Common myeloid progenitor, CD34-positive (primary cell): ENCODE measurements around the gene FBLN5.

Source experiments
- CTCF ChIA-PET: fragments of 350-600 bp; sonication (Branson Sonifier 250); formaldehyde crosslinking; loops from one replicate; lab custom pipeline; 2021; ENCODE audit warnings: antibody characterized with exemption; lab: Charles Lee
- POLR2A ChIA-PET: fragments of 350-600 bp; sonication (Branson Sonifier 250); formaldehyde crosslinking; loops from one replicate; lab custom pipeline; 2021; ENCODE audit warnings: antibody characterized with exemption; lab: Charles Lee
- DNase-seq, 3 donors: peaks; one replicate each; pipeline versions ENCODE4 v3.0.0 to v3.0.0-alpha.2; 2013
- H3K27ac ChIP-seq, 2 experiments: 1 replicate in 1 of 2; 2 replicates in 1 of 2; pipeline ENCODE4 v1.7.0; 2013; ENCODE audit warnings: inconsistent platforms in 2 of 2, low read length in 2 of 2, mild to moderate bottlenecking in 2 of 2, low read depth in 1 of 2, moderate library complexity in 1 of 2; ENCODE audit not compliant: severe bottlenecking in 2 of 2, insufficient read depth in 1 of 2, poor library complexity in 1 of 2
- H3K27me3 ChIP-seq, 5 experiments: replicated peaks in 2 of 5; 1 replicate in 3 of 5; 2 replicates in 2 of 5; pipeline versions ENCODE4 v1.6.1 to v1.7.0; 2013; ENCODE audit warnings: low read length in 4 of 5, mild to moderate bottlenecking in 2 of 5, moderate library complexity in 2 of 5, inconsistent platforms in 1 of 5; ENCODE audit not compliant: insufficient read depth in 5 of 5, control insufficient read depth in 4 of 5
- H3K36me3 ChIP-seq, 4 experiments: 1 replicate in 2 of 4; 2 replicates in 2 of 4; pipeline versions ENCODE4 v1.6.1 to v1.7.0; 2013; ENCODE audit warnings: low read length in 3 of 4, control low read depth in 1 of 4, mild to moderate bottlenecking in 1 of 4; ENCODE audit not compliant: control insufficient read depth in 4 of 4, insufficient read depth in 4 of 4
- H3K4me1 ChIP-seq, 4 experiments: 1 replicate in 3 of 4; 2 replicates in 1 of 4; pipeline versions ENCODE4 v1.6.1 to v1.7.1; 2013; ENCODE audit warnings: low read length in 3 of 4, mild to moderate bottlenecking in 3 of 4, control low read depth in 1 of 4, inconsistent platforms in 1 of 4, moderate library complexity in 1 of 4; ENCODE audit not compliant: control insufficient read depth in 4 of 4, insufficient read depth in 4 of 4; ENCODE audit errors: control extremely low read depth in 1 of 4
- H3K4me3 ChIP-seq, 7 experiments: 1 replicate in 4 of 7; 2 replicates in 3 of 7; pipeline versions ENCODE4 v1.5.1 to v1.7.0; 2013; ENCODE audit warnings: mild to moderate bottlenecking in 7 of 7, low read length in 6 of 7, moderate library complexity in 6 of 7, inconsistent platforms in 2 of 7, low read depth in 2 of 7, control low read depth in 1 of 7; ENCODE audit not compliant: insufficient read depth in 4 of 7, control insufficient read depth in 1 of 7; ENCODE audit errors: extremely low read depth in 1 of 7
- H3K9me3 ChIP-seq, 5 experiments: 1 replicate in 4 of 5; 2 replicates in 1 of 5; pipeline versions ENCODE4 v1.6.1 to v1.7.1; 2013; ENCODE audit warnings: low read length in 4 of 5, mild to moderate bottlenecking in 2 of 5, inconsistent platforms in 1 of 5, low read depth in 1 of 5, moderate library complexity in 1 of 5; ENCODE audit not compliant: control insufficient read depth in 4 of 5, insufficient read depth in 2 of 5; ENCODE audit errors: control extremely low read depth in 1 of 5
- WGBS: methylation state at CpG from one replicate; pipeline ENCODE4 v1.1.5; 2013; ENCODE audit not compliant: insufficient coverage; 5-methylcytosine and 5-hydroxymethylcytosine counted together

The FBLN5 gene

DNA sequence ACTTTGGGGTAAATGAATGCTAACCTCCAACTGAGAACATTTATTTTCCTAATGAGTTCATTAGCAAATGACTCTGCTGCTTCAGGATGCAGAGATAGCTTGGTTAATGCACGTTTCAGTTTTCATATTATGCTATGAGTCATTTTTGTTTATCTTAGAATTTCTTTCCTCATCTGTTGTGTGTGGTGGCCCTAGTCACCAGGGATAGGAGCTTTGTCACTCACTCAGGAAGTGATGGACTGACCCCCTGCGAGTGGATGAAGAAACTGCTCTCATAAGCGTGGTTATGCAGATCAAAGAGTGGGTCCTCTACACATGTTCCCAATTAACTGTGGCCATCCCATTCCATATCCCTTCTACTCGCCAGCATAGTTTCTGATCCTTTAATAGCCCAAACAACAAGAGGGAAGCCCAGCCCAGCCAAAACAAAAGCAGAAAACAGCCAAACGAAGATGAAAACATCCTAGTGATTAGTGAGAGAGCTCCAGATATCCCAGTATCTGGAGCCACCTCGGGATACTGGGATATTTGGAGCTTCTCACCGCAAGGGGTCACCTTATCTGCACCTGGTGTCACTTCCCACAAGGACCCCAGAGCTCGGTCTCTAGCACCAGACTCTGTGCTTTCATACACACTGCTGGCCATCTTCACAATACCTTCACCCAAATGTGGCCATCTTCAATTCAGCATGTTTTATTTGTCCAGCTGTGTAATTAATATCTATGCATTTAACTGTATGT is 88.8 kb downstream of the FBLN5 start:
- Histone ChIP-seq H3K4me3 (no peak overlapping the region), H3K36me3 (no peaks in the 10 kb centered on the region), H3K27me3 (no peaks in the 10 kb centered on the region), H3K27ac (no peak overlapping the region), H3K9me3 (no peaks in the 10 kb centered on the region), H3K4me1 (peaks cover 10 to 25% (median 12%) of the 10 kb centered on the region in 4 experiments)
- DNase-seq, result peak; percentile 74 to 92 (median 88)
- ChIA-PET CTCF (interaction anchor here (0.8 to 1.6 kb wide), 7 partner anchors 11 to 210 kb away, joined by 3 to 5 read pairs (median 3); no protein-coding TSS in a partner anchor), POLR2A (interaction anchor here (0.5 kb wide), 1 partner anchor 13 kb away, joined by 4 read pairs; no protein-coding TSS in a partner anchor)
- WGBS, result 46% methylated on average over 4 of the region's 8 CpGs

DNA sequence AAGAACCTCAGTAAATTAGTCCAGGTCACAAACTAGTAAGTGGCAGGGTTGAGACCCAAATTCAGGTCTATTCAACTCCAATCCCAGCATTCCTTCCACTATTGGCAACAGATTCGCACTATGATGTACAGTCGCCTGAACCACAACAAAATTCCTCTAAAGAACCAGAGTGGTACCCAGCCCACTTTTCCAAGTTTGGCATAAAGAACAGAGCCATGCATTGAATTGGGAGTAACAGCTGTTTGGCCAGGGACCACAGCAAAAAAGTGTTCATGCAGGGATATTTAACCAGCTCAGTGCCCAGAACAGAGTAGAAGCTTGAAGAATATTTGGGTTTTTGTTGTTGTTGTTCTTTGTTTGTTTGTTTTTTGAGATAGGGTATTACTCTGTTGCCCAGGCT is 89.9 kb downstream of the FBLN5 start:
- Histone ChIP-seq H3K9me3 (no peaks in the 10 kb centered on the region), H3K4me3 (no peak overlapping the region), H3K27ac (no peak overlapping the region), H3K4me1 (peaks cover 10 to 23% (median 12%) of the 10 kb centered on the region in 4 experiments), H3K36me3 (no peaks in the 10 kb centered on the region), H3K27me3 (no peaks in the 10 kb centered on the region)
- POLR2A ChIA-PET, result no interaction called here
- CTCF ChIA-PET, result interaction anchor here (1.2 kb wide), 1 partner anchor 16 kb away, joined by 3 read pairs; no protein-coding TSS in a partner anchor
- DNase-seq, result no peak
- WGBS, result 89% methylated on average over 2 of the region's 2 CpGs

DNA sequence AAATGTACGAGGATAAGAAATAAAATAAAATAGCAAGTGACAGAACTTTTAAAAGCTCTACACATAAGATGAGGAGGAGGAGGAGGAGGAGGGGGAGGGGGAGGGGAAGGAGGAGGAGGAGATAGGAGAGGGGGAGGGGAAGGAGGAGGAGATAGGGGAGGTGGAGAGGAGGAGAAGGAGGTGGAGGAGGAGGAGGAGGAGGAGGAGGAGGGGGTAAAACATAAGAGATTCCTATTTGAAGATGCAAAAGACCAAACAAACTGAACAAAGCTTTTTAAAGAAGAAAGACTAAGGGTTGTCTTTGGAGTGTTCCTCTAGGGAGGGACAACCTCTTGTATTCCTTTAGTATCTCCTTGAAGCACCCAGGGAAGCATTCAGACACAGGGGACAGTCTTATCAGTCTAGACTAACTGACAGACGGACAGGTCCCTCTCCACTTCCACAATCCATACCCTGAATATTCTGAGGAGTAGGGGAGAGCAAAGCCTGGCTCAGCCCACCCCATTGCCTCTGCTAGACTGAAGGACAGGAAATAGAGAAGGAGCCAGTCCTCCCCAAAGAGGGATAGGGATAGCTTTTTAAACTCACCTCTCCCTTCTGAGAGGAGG is 93.1 kb downstream of the FBLN5 start:
- DNase-seq, result no peak
- peaks cover 6 to 8% (median 7%) of the 10 kb centered on the region in 4 experiments for H3K4me1 ChIP-seq
- ChIA-PET CTCF (interaction anchor here (0.7 kb wide), 1 partner anchor 393 kb away, joined by 3 read pairs; no protein-coding TSS in a partner anchor), POLR2A (no interaction called here)
- no peak overlapping the region for H3K4me3 ChIP-seq
- H3K9me3 ChIP-seq, result no peaks in the 10 kb centered on the region
- WGBS, result no CpG with 5 or more reads among the region's 2 CpGs
- no peaks in the 10 kb centered on the region for H3K27me3 ChIP-seq
- H3K27ac ChIP-seq, result no peak overlapping the region
- H3K36me3 ChIP-seq, result no peaks in the 10 kb centered on the region

DNA sequence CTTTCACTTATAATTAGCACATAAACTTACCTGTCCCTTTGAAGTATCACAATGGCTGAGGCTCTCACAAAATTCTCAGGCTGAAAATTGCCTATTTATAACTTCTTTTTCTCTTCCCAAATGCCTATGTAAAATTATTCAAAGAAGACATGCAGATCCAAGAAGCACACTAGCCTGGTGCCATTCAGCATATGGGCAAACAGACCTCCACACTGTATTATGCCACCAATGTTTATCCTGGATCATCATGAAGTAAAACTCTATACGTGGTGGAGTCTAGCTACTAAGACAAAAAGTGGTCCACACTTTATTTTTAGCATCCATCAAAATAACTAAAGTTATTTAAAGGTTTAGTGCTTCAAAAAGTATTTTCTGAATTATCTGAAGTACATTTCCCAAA is 95.9 kb downstream of the FBLN5 start:
- WGBS, result no CpG with 5 or more reads among the region's 1 CpG
- Histone ChIP-seq H3K9me3 (no peaks in the 10 kb centered on the region), H3K4me3 (no peak overlapping the region), H3K36me3 (no peaks in the 10 kb centered on the region), H3K27ac (no peak overlapping the region), H3K4me1 (no peaks in the 10 kb centered on the region), H3K27me3 (no peaks in the 10 kb centered on the region)
- POLR2A ChIA-PET, result no interaction called here
- DNase-seq, result no peak
- CTCF ChIA-PET, result interaction anchor here (1.4 kb wide), 1 partner anchor 10 kb away, joined by 3 read pairs; no protein-coding TSS in a partner anchor

DNA sequence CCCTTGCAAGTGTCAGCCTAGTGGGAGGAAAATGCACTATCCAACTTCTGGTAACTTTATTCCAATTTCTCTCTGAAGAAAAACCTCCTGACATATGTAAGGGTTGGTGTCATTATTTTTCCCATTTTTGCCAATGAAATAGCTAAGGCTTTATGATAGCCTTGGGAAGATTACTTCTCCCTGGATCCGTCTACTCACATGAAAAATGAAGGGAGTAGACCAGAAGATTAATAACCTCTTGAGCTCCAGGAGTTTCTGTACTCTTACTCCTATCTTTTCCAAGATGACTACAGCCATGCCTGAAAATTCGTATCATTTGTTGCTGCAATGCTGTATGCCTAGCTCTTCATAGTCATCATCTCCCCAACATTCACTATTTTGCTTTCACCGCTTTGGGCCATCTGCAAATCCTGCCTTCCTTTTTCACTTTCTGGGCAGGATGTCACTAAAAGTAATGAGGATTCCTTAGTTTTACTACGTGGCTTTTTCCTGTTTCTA is 98.9 kb downstream of the FBLN5 start:
- WGBS, result 92% methylated on average over 4 of the region's 4 CpGs
- H3K9me3 ChIP-seq, result no peaks in the 10 kb centered on the region
- CTCF ChIA-PET, result interaction anchor here (0.6 kb wide), 1 partner anchor 252 kb away, joined by 4 read pairs; no protein-coding TSS in a partner anchor
- no peak for DNase-seq
- no peak overlapping the region for H3K27ac ChIP-seq
- no peaks in the 10 kb centered on the region for H3K36me3 ChIP-seq
- no peaks in the 10 kb centered on the region for H3K4me1 ChIP-seq
- H3K27me3 ChIP-seq, result no peaks in the 10 kb centered on the region
- POLR2A ChIA-PET, result no interaction called here
- no peak overlapping the region for H3K4me3 ChIP-seq

DNA sequence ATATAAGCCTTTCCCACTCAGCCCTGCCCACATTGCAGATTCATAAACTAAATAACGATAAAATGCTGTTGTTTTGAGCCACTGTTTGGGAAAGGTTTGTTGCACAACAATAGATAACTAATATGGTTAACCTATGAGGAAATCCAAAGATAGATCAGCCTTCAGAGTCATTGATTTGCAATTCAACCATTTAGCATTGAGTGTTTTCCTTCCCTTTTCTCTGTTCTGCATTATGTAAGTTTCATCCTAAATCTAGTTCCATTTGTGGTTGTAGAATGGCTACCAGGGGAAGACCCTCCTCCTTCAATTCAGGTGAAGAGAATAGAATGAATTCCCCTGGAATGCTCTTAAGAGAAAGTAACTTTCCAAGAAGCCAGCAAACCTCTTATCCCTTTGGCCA is 99.8 kb downstream of the FBLN5 start:
- POLR2A ChIA-PET, result no interaction called here
- WGBS, result no CpG with 5 or more reads among the region's 1 CpG
- DNase-seq, result no peak

DNA sequence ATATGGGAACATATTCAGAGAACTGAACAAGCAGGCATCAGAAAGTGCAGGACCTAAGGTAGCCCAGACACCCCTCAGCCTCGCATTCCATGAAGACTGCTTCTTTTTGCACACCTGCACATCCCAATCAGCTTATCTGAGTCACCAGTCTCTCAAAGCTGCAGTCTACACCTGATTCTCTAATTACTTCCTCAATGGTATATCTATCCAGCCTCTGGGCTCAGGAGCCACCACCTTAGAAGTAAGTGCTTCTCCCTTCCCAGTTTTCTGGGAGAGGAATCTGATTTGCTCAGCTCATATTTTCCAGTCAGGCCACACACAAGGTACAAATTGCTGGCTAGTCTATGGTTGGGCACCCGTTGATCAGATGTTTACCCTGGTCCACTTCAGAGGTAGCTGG is 101.8 kb downstream of the FBLN5 start:
- ChIA-PET POLR2A (no interaction called here), CTCF (no interaction called here)
- DNase-seq, result no peak
- 100% methylated on average over 2 of the region's 2 CpGs for WGBS
- no peaks in the 10 kb centered on the region for H3K9me3 ChIP-seq
- H3K27me3 ChIP-seq, result no peaks in the 10 kb centered on the region
- no peaks in the 10 kb centered on the region for H3K36me3 ChIP-seq
- no peaks in the 10 kb centered on the region for H3K4me1 ChIP-seq
- no peak overlapping the region for H3K4me3 ChIP-seq
- H3K27ac ChIP-seq, result no peak overlapping the region

More for the DNA sequence above, 99.8 kb downstream of the FBLN5 start:
- Histone ChIP-seq H3K4me3 (no peak overlapping the region), H3K9me3 (no peaks in the 10 kb centered on the region), H3K4me1 (no peaks in the 10 kb centered on the region), H3K36me3 (no peaks in the 10 kb centered on the region), H3K27ac (no peak overlapping the region), H3K27me3 (no peaks in the 10 kb centered on the region)
- CTCF ChIA-PET, result no interaction called here
